ENCODE data around the gene FABP6.
"Not testable (repeated sequence)": the region's sequence is repeated elsewhere in the genome, so short reads cannot be mapped to it uniquely, and the experiment has no call there.

Gene FABP6

GRCh38 chr5:160240350-160240749 lies 11.0 kb downstream of the FABP6 start:
- Mint-ChIP-seq H3K4me3 (no peak overlapping the region), H3K9me3 (no peaks in the 10 kb centered on the region), H3K4me1 (no peaks in the 10 kb centered on the region), H3K27ac (no peak overlapping the region), H3K27me3 (no peaks in the 10 kb centered on the region), H3K36me3 (ENCODE audit: low read depth) (no peaks in the 10 kb centered on the region)
- ATAC-seq (no peak), DNase-seq (no peak)

- Mint-ChIP-seq H3K9me3 (no peaks in the 10 kb centered on the region), H3K4me3 (no peak overlapping the region), H3K4me1 (no peaks in the 10 kb centered on the region), H3K27ac (no peak overlapping the region), H3K36me3 (ENCODE audit: low read depth) (no peaks in the 10 kb centered on the region), H3K27me3 (no peaks in the 10 kb centered on the region)
- ATAC-seq = no peak
- no peak for DNase-seq
Observed at GRCh38 chr5:160242145-160242544, 12.8 kb downstream of the FABP6 start.

GRCh38 chr5:160245506-160246086 lies 16.3 kb downstream of the FABP6 start:
- Mint-ChIP-seq H3K36me3 (ENCODE audit: low read depth) (no peaks in the 10 kb centered on the region), H3K9me3 (no peaks in the 10 kb centered on the region), H3K27me3 (no peaks in the 10 kb centered on the region), H3K4me1 (no peaks in the 10 kb centered on the region), H3K4me3 (no peak overlapping the region), H3K27ac (no peak overlapping the region)
- DNase-seq = no peak
- ATAC-seq = no peak

GRCh38 chr5:160249570-160249969 lies 20.3 kb downstream of the FABP6 start:
- not testable (repeated sequence) for H3K36me3 Mint-ChIP-seq (ENCODE audit: low read depth); H3K4me3 Mint-ChIP-seq; H3K4me1 Mint-ChIP-seq; H3K27ac Mint-ChIP-seq; H3K9me3 Mint-ChIP-seq; DNase-seq; H3K27me3 Mint-ChIP-seq; ATAC-seq

- H3K9me3 Mint-ChIP-seq = no peaks in the 10 kb centered on the region
- no peak overlapping the region for H3K4me3 Mint-ChIP-seq
- H3K27ac Mint-ChIP-seq = no peak overlapping the region
- no peaks in the 10 kb centered on the region for H3K4me1 Mint-ChIP-seq
- ATAC-seq = no peak
- H3K27me3 Mint-ChIP-seq = no peaks in the 10 kb centered on the region
- no peak for DNase-seq
- H3K36me3 Mint-ChIP-seq (ENCODE audit: low read depth) = no peaks in the 10 kb centered on the region
Observed at GRCh38 chr5:160250226-160250625, 20.9 kb downstream of the FABP6 start.

GRCh38 chr5:160250826-160251225 lies 21.5 kb downstream of the FABP6 start:
- H3K9me3 Mint-ChIP-seq = no peaks in the 10 kb centered on the region
- H3K27me3 Mint-ChIP-seq = no peaks in the 10 kb centered on the region
- H3K27ac Mint-ChIP-seq = no peak overlapping the region
- no peaks in the 10 kb centered on the region for H3K4me1 Mint-ChIP-seq
- no peaks in the 10 kb centered on the region for H3K36me3 Mint-ChIP-seq (ENCODE audit: low read depth)
- H3K4me3 Mint-ChIP-seq = no peak overlapping the region
- ATAC-seq (no peak), DNase-seq (no peak)

- ATAC-seq (no peak), DNase-seq (no peak)
- H3K27ac Mint-ChIP-seq = no peak overlapping the region
- no peaks in the 10 kb centered on the region for H3K36me3 Mint-ChIP-seq (ENCODE audit: low read depth)
- no peak overlapping the region for H3K4me3 Mint-ChIP-seq
- no peaks in the 10 kb centered on the region for H3K4me1 Mint-ChIP-seq
- H3K9me3 Mint-ChIP-seq = no peaks in the 10 kb centered on the region
- H3K27me3 Mint-ChIP-seq = no peaks in the 10 kb centered on the region
Observed at GRCh38 chr5:160251406-160252155, 22.3 kb downstream of the FABP6 start.

GRCh38 chr5:160252916-160253315 lies 23.6 kb downstream of the FABP6 start:
- H3K4me3 Mint-ChIP-seq = no peak overlapping the region
- H3K9me3 Mint-ChIP-seq = no peaks in the 10 kb centered on the region
- DNase-seq (no peak), ATAC-seq (no peak)
- H3K4me1 Mint-ChIP-seq = no peaks in the 10 kb centered on the region
- H3K27ac Mint-ChIP-seq = no peak overlapping the region
- H3K27me3 Mint-ChIP-seq = no peaks in the 10 kb centered on the region
- no peaks in the 10 kb centered on the region for H3K36me3 Mint-ChIP-seq (ENCODE audit: low read depth)

- DNase-seq (no peak), ATAC-seq (no peak)
- no peak overlapping the region for H3K4me3 Mint-ChIP-seq
- no peaks in the 10 kb centered on the region for H3K27me3 Mint-ChIP-seq
- H3K36me3 Mint-ChIP-seq (ENCODE audit: low read depth) = no peaks in the 10 kb centered on the region
- H3K4me1 Mint-ChIP-seq = no peaks in the 10 kb centered on the region
- H3K27ac Mint-ChIP-seq = no peak overlapping the region
- H3K9me3 Mint-ChIP-seq = no peaks in the 10 kb centered on the region
Observed at GRCh38 chr5:160253441-160253840, 24.1 kb downstream of the FABP6 start.

GRCh38 chr5:160254706-160255105 lies 25.4 kb downstream of the FABP6 start:
- no peaks in the 10 kb centered on the region for H3K36me3 Mint-ChIP-seq (ENCODE audit: low read depth)

GRCh38 chr5:160259341-160259740 lies 30.0 kb downstream of the FABP6 start:
- Mint-ChIP-seq H3K27me3 (peaks cover 2% of the 10 kb centered on the region), H3K27ac (no peak overlapping the region), H3K4me1 (no peaks in the 10 kb centered on the region), H3K36me3 (ENCODE audit: low read depth) (no peaks in the 10 kb centered on the region), H3K4me3 (no peak overlapping the region), H3K9me3 (no peaks in the 10 kb centered on the region)
- DNase-seq = no peak
- no peak for ATAC-seq

More at GRCh38 chr5:160254706-160255105, 25.4 kb downstream of the FABP6 start:
- Mint-ChIP-seq H3K9me3 (no peaks in the 10 kb centered on the region), H3K27ac (no peak overlapping the region), H3K27me3 (no peaks in the 10 kb centered on the region), H3K4me1 (no peaks in the 10 kb centered on the region), H3K4me3 (no peak overlapping the region)
- DNase-seq = no peak
- no peak for ATAC-seq

- Mint-ChIP-seq H3K36me3 (ENCODE audit: low read depth) (no peaks in the 10 kb centered on the region), H3K4me3 (no peak overlapping the region), H3K27me3 (peaks cover 2% of the 10 kb centered on the region), H3K27ac (no peak overlapping the region), H3K4me1 (no peaks in the 10 kb centered on the region), H3K9me3 (no peaks in the 10 kb centered on the region)
- DNase-seq (no peak), ATAC-seq (no peak)
Observed at GRCh38 chr5:160260006-160260775, 30.9 kb downstream of the FABP6 start.

- Mint-ChIP-seq H3K27me3 (peaks cover 2% of the 10 kb centered on the region), H3K36me3 (ENCODE audit: low read depth) (no peaks in the 10 kb centered on the region), H3K4me1 (no peaks in the 10 kb centered on the region)
Observed at GRCh38 chr5:160260881-160261815, 31.8 kb downstream of the FABP6 start.

More at GRCh38 chr5:160260881-160261815, 31.8 kb downstream of the FABP6 start:
- ATAC-seq = peak; percentile 63
- Mint-ChIP-seq H3K9me3 (no peaks in the 10 kb centered on the region), H3K27ac (no peak overlapping the region), H3K4me3 (no peak overlapping the region)
- DNase-seq = no peak

Data from activated naive CD8-positive, alpha-beta T cell treated with anti-CD3 and anti-CD28 coated beads, Interleukin-2, amount 50 U/mL, for 24 hours (primary cell).